B cell (primary cell): ENCODE results near the gene GABRG3. TPM values are rescaled to one million over a fixed set of nuclear protein-coding genes. Genes with fewer than 3 reads are reported as not detected.

Source experiments
- ATAC-seq: fragments of 200-7000 bp; cut with Tn5 transposase; one replicate; pipeline ENCODE4 v1.10.0; 2021; ENCODE audit warnings: low read depth, mild to moderate bottlenecking, moderate number of reproducible peaks, moderate library complexity
- CTCF ChIA-PET: fragments of 350-600 bp; sonication (Branson Sonifier 250); formaldehyde crosslinking; loops from one replicate; lab custom pipeline; 2021; ENCODE audit warnings: antibody characterized with exemption, inconsistent platforms; lab: Charles Lee
- POLR2A ChIA-PET: fragments of 350-600 bp; sonication (Branson Sonifier 250); formaldehyde crosslinking; loops from one replicate; lab custom pipeline; 2021; ENCODE audit warnings: antibody characterized with exemption; lab: Charles Lee
- DNase-seq: peaks from one replicate; pipeline ENCODE4 v3.0.0; 2013
- H2AFZ ChIP-seq: 2 replicates; pipeline ENCODE4 v1.6.1; 2012; ENCODE audit warnings: mild to moderate bottlenecking, low read depth, low read length; ENCODE audit not compliant: insufficient read depth, poor library complexity, severe bottlenecking
- H3K27ac ChIP-seq, 2 donors: 1 replicate in 1 of 2; 2 replicates in 1 of 2; pipeline ENCODE4 v1.5.1; 2012 to 2013; ENCODE audit warnings: low read length in 2 of 2, mild to moderate bottlenecking in 2 of 2, moderate library complexity in 1 of 2
- H3K27me3 ChIP-seq, 4 experiments: fragments of 200-600 bp in 1 of 4; sonication (generic) in 1 of 4; replicated peaks in 1 of 4; 1 replicate in 2 of 4; 2 replicates in 2 of 4; pipeline versions ENCODE4 v1.6.1 to v1.7.0; 2013 to 2016; ENCODE audit warnings: low read length in 3 of 4, mild to moderate bottlenecking in 2 of 4, mixed read lengths in 1 of 4, moderate library complexity in 1 of 4; ENCODE audit not compliant: insufficient read depth in 4 of 4, control insufficient read depth in 3 of 4; ENCODE audit errors: control extremely low read depth in 1 of 4
- H3K36me3 ChIP-seq, 2 experiments: replicated peaks in 1 of 2; 1 replicate in 1 of 2; 2 replicates in 1 of 2; pipeline versions ENCODE4 v1.6.1 to v1.7.1; 2013; ENCODE audit warnings: low read length in 1 of 2; ENCODE audit not compliant: insufficient read depth in 2 of 2, control insufficient read depth in 1 of 2; ENCODE audit errors: control extremely low read depth in 1 of 2, extremely low read depth in 1 of 2
- H3K4me1 ChIP-seq, 2 donors: fragments of 200-600 bp in 1 of 2; sonication (generic) in 1 of 2; 1 replicate in 1 of 2; 2 replicates in 1 of 2; pipeline versions ENCODE4 v1.5.1 to v1.6.1; 2013 to 2017; ENCODE audit warnings: low read length in 2 of 2; ENCODE audit not compliant: control insufficient read depth in 2 of 2, insufficient read depth in 2 of 2
- H3K4me2 ChIP-seq: replicated peaks from 2 replicates; pipeline ENCODE3; 2012; ENCODE audit warnings: mild to moderate bottlenecking, low read depth, low read length; ENCODE audit not compliant: poor library complexity, severe bottlenecking
- H3K4me3 ChIP-seq, 5 experiments: fragments of 200-600 bp in 1 of 5; sonication (generic) in 1 of 5; 1 replicate in 3 of 5; 2 replicates in 2 of 5; pipeline versions ENCODE4 v1.5.1 to v1.7.0; 2011 to 2016; ENCODE audit warnings: low read length in 4 of 5, mild to moderate bottlenecking in 4 of 5, low read depth in 2 of 5, control low read depth in 1 of 5, moderate library complexity in 1 of 5; ENCODE audit not compliant: insufficient read depth in 1 of 5; ENCODE audit errors: control extremely low read depth in 1 of 5, extremely low read depth in 1 of 5
- H3K79me2 ChIP-seq: fragments of 200-600 bp; sonication (generic); one replicate; pipeline ENCODE4 v1.6.0; 2016; ENCODE audit warnings: low read length; ENCODE audit not compliant: control insufficient read depth, insufficient read depth
- H3K9ac ChIP-seq: fragments of 200-600 bp; sonication (generic); 2 replicates; pipeline ENCODE4 v1.6.1; 2017; ENCODE audit warnings: mild to moderate bottlenecking, low read length, moderate library complexity
- H3K9me3 ChIP-seq, 3 donors: one replicate each; pipeline versions ENCODE4 v1.6.1 to v1.7.1; 2013; ENCODE audit warnings: low read length in 2 of 3; ENCODE audit not compliant: control insufficient read depth in 2 of 3, insufficient read depth in 1 of 3; ENCODE audit errors: control extremely low read depth in 1 of 3
- H4K20me1 ChIP-seq: 2 replicates; pipeline ENCODE4 v1.6.0; 2012; ENCODE audit warnings: mild to moderate bottlenecking, low read length; ENCODE audit not compliant: insufficient read depth, control insufficient read depth, poor library complexity, severe bottlenecking
- H3K27ac Mint-ChIP-seq: one replicate; pipeline ENCODE4 v1.8.0; 2021; ENCODE audit warnings: mixed read lengths
- H3K27me3 Mint-ChIP-seq: one replicate; pipeline ENCODE4 v1.8.0; 2021; ENCODE audit warnings: mixed read lengths
- H3K4me1 Mint-ChIP-seq: one replicate; pipeline ENCODE4 v1.8.0; 2021; ENCODE audit warnings: mixed read lengths
- H3K4me3 Mint-ChIP-seq: one replicate; pipeline ENCODE4 v1.8.0; 2021; ENCODE audit warnings: mixed read lengths
- H3K9me3 Mint-ChIP-seq: one replicate; pipeline ENCODE4 v1.8.0; 2022; ENCODE audit warnings: mixed read lengths; ENCODE audit not compliant: insufficient read depth
- EZH2 ChIP-seq: IDR thresholded peaks from 2 replicates; pipeline ENCODE4 v1.6.1; 2012; ENCODE audit warnings: borderline replicate concordance, low read depth, mild to moderate bottlenecking, moderate library complexity, low read length; ENCODE audit not compliant: insufficient read depth, poor library complexity, severe bottlenecking
- WGBS: methylation state at CpG from one replicate; pipeline ENCODE4 v1.1.5; 2013; ENCODE audit warnings: missing lambda C conversion rate; ENCODE audit not compliant: insufficient coverage; 5-methylcytosine and 5-hydroxymethylcytosine counted together
- intact Hi-C: fragments of 100-400 bp; cut with micrococcal nuclease; formaldehyde crosslinking; loops from one replicate; pipeline ENCODE4 v1.10.0; 2022
- polyA plus RNA-seq: library from polyadenylated mRNA; depleted of rRNA; stranded (reverse); fragments of >200 nt; gene quantifications from 2 replicates; pipeline ENCODE4 v1.2.3, GENCODE V29; 2012
- total RNA-seq, 2 donors: library from RNA; stranded (reverse); fragments of 120-200 nt in 1 of 2; gene quantifications; 1 replicate in 1 of 2; 2 replicates in 1 of 2; pipeline versions ENCODE4 v1.2.3 to v1.2.4, GENCODE V29; 2013 to 2022
- TF ChIP-seq, protein P1 (sequence below): fragments of 200-600 bp; IDR thresholded peaks from one replicate; pipeline ENCODE4 v1.8.0; 2022; ENCODE audit warnings: antibody characterized with exemption, mild to moderate bottlenecking

Gene GABRG3
- total and polyA plus RNA-seq, 2 donors (not counting 1 experiment from before 2014, with no cell fraction given): not detected

DNA sequence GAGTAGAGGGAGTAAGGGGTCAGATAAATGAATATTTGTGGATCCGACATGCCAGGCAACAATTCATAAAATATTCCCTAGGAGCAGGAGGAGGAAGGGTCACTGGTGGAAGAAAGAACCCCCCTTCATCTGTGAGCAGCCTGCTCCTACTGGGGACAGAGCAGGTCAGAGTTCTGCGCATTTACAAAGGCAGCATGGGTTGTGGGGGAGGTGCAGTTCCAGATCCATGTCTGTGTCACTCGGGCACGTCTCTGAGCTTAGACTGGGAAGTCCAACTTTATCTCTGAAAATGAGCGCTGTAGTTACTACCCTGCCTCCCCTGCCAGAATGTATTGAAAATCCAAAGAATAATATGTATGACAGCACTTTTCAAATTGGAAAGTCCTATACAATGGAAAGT is 115.2 kb downstream of the GABRG3 start:
- ATAC-seq: no peak
- H3K4me2 ChIP-seq: no peak overlapping the region
- ChIA-PET POLR2A (no interaction called here), CTCF (no interaction called here)
- no peaks in the 10 kb centered on the region for H3K27me3 ChIP-seq
- Mint-ChIP-seq H3K27ac (no peak overlapping the region), H3K27me3 (no peaks in the 10 kb centered on the region), H3K9me3 (peaks cover 2% of the 10 kb centered on the region), H3K4me1 (no peaks in the 10 kb centered on the region), H3K4me3 (no peak overlapping the region)
- no peak overlapping the region for H2AFZ ChIP-seq
- no peaks in the 10 kb centered on the region for H3K79me2 ChIP-seq
- H3K4me1 ChIP-seq: no peaks in the 10 kb centered on the region
- H3K36me3 ChIP-seq: no peaks in the 10 kb centered on the region
- H3K27ac ChIP-seq: no peak overlapping the region
- H4K20me1 ChIP-seq: no peaks in the 10 kb centered on the region
- 71% methylated on average over 1 of the region's 5 CpGs for WGBS
- H3K4me3 ChIP-seq: no peak overlapping the region
- H3K9ac ChIP-seq: no peak overlapping the region
- TF ChIP-seq, protein P1, sequence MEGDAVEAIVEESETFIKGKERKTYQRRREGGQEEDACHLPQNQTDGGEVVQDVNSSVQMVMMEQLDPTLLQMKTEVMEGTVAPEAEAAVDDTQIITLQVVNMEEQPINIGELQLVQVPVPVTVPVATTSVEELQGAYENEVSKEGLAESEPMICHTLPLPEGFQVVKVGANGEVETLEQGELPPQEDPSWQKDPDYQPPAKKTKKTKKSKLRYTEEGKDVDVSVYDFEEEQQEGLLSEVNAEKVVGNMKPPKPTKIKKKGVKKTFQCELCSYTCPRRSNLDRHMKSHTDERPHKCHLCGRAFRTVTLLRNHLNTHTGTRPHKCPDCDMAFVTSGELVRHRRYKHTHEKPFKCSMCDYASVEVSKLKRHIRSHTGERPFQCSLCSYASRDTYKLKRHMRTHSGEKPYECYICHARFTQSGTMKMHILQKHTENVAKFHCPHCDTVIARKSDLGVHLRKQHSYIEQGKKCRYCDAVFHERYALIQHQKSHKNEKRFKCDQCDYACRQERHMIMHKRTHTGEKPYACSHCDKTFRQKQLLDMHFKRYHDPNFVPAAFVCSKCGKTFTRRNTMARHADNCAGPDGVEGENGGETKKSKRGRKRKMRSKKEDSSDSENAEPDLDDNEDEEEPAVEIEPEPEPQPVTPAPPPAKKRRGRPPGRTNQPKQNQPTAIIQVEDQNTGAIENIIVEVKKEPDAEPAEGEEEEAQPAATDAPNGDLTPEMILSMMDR: no peak
- no peak for TF ChIP-seq EZH2
- H3K9me3 ChIP-seq: peaks cover 0 to 20% (median 6%) of the 10 kb centered on the region in 3 donors
- intact Hi-C loops: no loop called here
- no peak for DNase-seq

DNA sequence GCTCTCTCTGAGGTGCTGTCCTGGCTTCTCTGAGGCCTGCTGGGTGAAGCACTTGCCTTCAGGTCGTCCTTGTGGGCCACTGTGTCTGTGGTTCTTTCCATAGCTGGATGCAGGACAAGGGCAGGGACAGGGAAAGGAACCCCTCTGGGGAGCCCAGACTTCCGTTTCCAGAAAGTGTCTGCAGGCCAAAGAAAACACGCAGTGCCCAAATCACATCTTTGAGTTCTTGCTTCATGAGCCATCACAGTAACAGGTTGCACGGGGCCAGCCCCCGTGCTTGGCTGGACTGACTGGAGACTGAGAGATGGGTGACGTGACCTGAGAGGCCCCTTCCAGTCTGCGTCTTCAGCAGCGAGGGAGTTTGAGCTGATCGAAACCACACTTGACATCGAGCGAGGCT is 115.8 kb downstream of the GABRG3 start:
- DNase-seq: no peak
- Mint-ChIP-seq H3K27ac (no peak overlapping the region), H3K9me3 (peaks cover 4% of the 10 kb centered on the region), H3K27me3 (no peaks in the 10 kb centered on the region), H3K4me3 (no peak overlapping the region), H3K4me1 (no peaks in the 10 kb centered on the region)
- no peak overlapping the region for H2AFZ ChIP-seq
- WGBS: 86% methylated on average over 11 of the region's 11 CpGs
- H3K27me3 ChIP-seq: no peaks in the 10 kb centered on the region
- no peak for ATAC-seq
- no peaks in the 10 kb centered on the region for H3K36me3 ChIP-seq
- ChIA-PET CTCF (no interaction called here), POLR2A (no interaction called here)
- no peak overlapping the region for H3K4me2 ChIP-seq
- H3K4me3 ChIP-seq: no peak overlapping the region
- H3K79me2 ChIP-seq: no peaks in the 10 kb centered on the region
- no peak overlapping the region for H3K9ac ChIP-seq
- H3K9me3 ChIP-seq: peaks cover 0 to 20% (median 6%) of the 10 kb centered on the region in 3 donors
- intact Hi-C loops: no loop called here
- H4K20me1 ChIP-seq: no peaks in the 10 kb centered on the region
- H3K4me1 ChIP-seq: no peaks in the 10 kb centered on the region
- TF ChIP-seq EZH2: no peak
- TF ChIP-seq, protein P1: no peak
- H3K27ac ChIP-seq: no peak overlapping the region
